Measurements from ENCODE around the gene SLC35B4. TPM values are rescaled to one million over a fixed set of nuclear protein-coding genes. Genes with fewer than 3 reads are reported as not detected.

Gene SLC35B4
- 28.4 to 43.2 TPM (median 37.7 TPM) in 5 replicates for total RNA-seq (2022; extraction: Qiagen RNA extraction)

GRCh38 chr7:134316539-134317344 is at the start of gene SLC35B4:
Gene SLC35B4, minus strand, starts transcription at chr7:134316930. Its CDS starts 179 bp downstream, at chr7:134316751.

Other genes with a start within 250 kb of the SLC35B4 start
- 0.20 to 0.48 TPM (median 0.22 TPM) in 5 replicates for gene LRGUK, start 189.6 kb downstream of the SLC35B4 start, total RNA-seq (2022; extraction: Qiagen RNA extraction)
- gene AKR1B1, start 142.2 kb upstream of the SLC35B4 start, total RNA-seq (2022; extraction: Qiagen RNA extraction), result 2,060 to 2,330 TPM (median 2,276 TPM) in 5 replicates
- gene AKR1B10, start 210.6 kb upstream of the SLC35B4 start, total RNA-seq (2022; extraction: Qiagen RNA extraction), result 2,309 to 2,514 TPM (median 2,482 TPM) in 5 replicates
- gene AKR1B15, start 232.2 kb upstream of the SLC35B4 start, total RNA-seq (2022; extraction: Qiagen RNA extraction), result 32.2 to 43.4 TPM (median 40.3 TPM) in 5 replicates

Measured in A549 treated with dexamethasone at 1 μM for 4 hours (cell line).